SIG-M5 (cell line): Measurements from ENCODE around the gene TRIM72.
"Not testable (repeated sequence)": the region's sequence is repeated elsewhere in the genome, so short reads cannot be mapped to it uniquely, and the experiment has no call there.

ENCODE experiments used
- DNase-seq: peaks from one replicate; lab custom pipeline; 2025; lab: John Stamatoyannopoulos, UW

The TRIM72 gene

GRCh38 chr16:31256466-31256865, 42.5 kb downstream of the TRIM72 start:
- no peak for DNase-seq

DNA sequence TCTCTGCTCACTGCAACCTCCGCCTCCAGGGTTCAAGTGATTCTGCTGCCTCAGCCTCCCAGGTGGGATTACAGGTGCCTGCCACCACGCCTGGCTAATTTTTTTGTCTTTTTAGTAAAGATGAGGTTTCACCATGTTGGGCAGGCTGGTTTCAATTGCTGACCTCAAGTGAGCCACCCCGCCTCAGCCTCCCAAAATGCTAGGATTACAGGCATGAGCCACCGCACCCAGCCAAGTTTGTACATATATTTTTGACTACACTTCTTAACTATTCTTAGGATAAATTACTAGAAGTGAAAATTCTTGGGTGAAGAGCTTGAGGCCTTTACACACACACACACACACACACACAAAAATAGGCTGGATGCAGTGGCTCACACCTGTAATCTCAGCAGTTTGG, 44.4 kb downstream of the TRIM72 start:
- DNase-seq: no peak

GRCh38 chr16:31260136-31260931, 46.4 kb downstream of the TRIM72 start:
- no peak for DNase-seq

GRCh38 chr16:31262084-31262483, 48.2 kb downstream of the TRIM72 start:
- no peak for DNase-seq

DNA sequence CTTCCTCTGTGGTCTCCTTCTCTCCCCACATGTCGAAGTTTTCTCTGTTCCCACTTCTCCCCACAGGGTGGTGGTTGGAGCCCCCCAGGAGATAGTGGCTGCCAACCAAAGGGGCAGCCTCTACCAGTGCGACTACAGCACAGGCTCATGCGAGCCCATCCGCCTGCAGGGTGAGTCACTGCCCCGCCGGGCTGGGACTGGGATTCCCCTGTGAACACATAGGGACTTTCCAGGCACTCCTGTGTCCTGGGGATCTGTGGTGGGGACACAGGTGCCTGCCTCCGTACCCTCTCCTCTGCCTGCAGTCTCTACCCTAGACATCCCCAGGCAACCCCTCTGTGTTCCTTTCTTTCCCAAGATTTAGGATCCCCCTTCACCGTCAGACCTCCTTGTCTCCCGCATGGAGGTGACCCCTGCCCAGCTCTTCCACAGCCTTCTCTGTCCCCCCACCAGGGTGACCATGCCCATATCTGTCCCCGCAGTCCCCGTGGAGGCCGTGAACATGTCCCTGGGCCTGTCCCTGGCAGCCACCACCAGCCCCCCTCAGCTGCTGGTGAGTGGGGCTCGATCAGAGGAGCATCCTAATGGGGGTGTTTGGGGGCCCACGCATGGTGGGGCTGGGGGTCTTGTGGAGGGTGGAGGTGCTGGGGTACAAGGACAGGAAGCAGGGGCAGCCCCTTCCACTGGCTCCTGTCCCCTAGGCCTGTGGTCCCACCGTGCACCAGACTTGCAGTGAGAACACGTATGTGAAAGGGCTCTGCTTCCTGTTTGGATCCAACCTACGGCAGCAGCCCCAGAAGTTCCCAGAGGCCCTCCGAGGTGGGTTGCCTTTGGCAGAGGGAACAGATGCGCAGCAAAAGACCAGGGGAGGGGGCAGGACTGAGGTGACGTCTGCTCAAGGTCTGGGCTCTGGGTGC, 51.7 kb downstream of the TRIM72 start:
- DNase-seq: no peak

DNA sequence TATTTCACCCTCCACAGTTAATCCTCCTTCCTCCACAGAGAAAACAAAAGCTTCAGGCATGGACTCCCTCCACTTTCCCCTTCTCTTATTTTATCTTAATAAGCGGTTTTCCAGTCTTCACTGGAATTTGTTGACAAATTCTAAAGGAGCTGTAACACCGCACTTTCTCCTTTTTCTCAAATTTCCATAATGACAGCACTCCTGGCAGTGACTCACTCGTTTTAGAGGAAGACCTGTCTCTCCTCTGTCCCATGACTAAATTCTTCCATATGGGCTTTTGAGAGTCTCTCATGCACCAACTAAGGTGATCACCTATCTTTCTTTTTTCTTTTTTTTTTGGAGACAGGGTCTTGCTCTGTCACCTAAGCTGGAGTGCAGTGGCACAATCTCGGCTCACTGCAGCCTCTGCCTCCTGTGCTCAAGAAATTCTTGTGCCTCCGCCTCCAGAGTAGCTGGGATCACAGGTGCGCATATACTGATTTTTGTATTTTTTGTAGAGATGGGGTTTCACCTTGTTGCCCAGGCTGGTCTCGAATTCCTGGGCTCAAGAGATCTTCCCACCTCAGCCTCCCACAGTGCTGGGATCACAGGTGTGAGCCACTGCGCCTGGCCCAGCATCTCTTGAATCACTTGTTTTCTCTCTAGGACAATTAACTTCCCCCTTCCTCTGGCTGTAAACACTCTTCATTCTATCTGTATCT, 53.6 kb downstream of the TRIM72 start:
- DNase-seq: no peak

- no peak for DNase-seq
Observed at GRCh38 chr16:31268033-31268365, 54.1 kb downstream of the TRIM72 start.

GRCh38 chr16:31268891-31269290, 55.0 kb downstream of the TRIM72 start:
- DNase-seq: no peak

DNA sequence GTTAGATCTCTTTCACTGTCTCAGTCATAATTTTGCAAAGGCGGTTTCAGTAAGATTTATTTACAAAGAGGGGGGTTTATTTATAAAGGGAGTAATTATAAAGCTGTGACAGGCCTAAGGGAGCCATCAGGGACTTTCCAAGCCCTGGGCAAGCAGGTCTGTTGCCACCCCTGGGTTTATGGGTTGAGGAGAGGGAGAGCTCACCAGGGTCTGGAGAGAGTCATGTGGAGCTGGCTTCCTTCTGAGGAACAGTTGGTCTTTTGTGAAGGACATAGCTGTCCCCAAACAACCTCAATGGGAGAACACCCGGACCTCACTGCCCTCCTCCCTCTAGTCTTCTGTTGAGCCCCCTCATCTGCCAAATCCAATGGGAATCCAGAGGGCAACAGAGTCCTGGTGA, 55.6 kb downstream of the TRIM72 start:
- no peak for DNase-seq

- not testable (repeated sequence) for DNase-seq
Observed at GRCh38 chr16:31269973-31270372, 56.1 kb downstream of the TRIM72 start.

- DNase-seq: no peak
Observed at GRCh38 chr16:31270795-31271194, 56.9 kb downstream of the TRIM72 start.

GRCh38 chr16:31271621-31272190, 57.8 kb downstream of the TRIM72 start:
- DNase-seq: no peak

- DNase-seq: no peak
Observed at GRCh38 chr16:31273187-31273586, 59.3 kb downstream of the TRIM72 start.

DNA sequence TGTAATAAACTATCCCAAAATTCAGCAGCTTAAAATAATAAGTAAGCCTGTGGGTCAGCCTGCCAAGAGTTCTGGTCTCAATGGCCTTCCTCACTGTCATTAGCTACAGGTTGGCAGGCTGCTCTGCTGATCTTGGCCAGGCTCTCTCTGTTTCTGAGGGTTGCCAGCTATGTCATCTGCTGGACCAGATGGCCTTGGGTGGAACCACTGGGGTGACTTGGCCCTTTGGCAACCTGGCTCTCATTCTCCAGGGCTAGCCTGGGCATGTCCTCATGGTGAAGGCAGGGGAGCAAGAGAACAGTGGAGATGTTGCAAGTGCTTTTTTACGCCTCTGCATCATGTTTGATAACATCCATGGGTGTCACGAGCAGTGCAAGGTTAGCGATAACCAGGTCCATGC, 59.8 kb downstream of the TRIM72 start:
- DNase-seq: no peak

DNA sequence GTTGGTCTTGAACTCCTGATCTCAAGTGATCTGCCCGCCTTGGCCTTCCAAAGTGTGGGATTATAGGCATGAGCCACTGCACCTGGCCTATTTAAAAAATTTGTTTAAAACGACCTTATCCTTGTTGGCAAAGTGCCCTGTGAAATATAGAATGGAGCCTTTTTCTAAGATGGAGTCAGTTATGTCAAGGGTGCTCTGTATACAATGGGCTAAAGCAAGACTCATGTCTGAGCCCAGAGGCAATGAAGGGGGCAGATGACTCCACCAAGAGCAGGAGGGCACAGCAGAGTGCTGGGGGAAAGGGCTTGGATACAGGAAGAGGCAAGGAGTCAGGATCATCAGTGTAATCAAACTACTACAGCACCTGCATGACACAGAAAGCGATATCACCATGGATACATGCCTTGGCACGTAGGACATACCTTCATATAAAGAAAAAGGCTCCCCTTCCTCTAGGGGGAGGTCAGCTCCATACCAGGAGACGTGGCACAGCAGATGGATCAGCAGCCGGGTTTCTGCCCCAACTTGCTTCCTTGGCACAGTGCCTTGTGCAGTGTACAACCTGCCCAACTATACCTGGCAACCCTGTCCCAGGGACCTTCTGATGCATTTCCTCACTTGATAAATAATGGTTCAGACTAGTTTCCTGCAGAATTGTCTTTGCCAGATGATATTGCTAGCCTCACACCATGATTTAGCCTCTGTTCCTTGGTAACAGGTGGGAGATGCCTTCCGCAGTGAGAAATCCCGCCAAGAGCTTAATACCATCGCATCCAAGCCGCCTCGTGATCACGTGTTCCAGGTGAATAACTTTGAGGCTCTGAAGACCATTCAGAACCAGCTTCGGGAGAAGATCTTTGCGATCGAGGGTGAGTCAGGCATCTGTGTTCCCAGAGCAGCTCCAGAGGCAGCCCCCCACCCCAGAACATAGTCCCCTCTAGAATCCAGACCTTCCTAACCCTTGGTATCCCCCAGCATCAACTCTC, 61.2 kb downstream of the TRIM72 start:
- DNase-seq: no peak

GRCh38 chr16:31276600-31276999, 62.7 kb downstream of the TRIM72 start:
- no peak for DNase-seq

GRCh38 chr16:31277659-31278260, 63.8 kb downstream of the TRIM72 start:
- no peak for DNase-seq

DNA sequence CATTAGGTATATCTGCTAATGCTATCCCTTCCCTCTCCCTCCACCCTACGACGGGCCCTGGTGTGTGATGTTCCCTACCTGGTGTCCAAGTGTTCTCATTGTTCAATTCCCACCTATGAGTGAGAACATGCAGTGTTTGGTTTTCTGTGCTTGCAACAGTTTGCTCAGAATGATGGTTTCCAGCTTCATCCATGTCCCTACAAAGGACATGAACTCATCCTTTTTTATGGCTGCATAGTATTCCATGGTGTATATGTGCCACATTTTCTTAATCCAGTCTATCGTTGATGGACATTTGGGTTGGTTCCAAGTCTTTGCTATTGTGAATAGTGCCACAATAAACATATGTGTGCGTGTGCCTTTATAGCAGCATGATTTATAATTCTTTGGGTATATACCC, 64.9 kb downstream of the TRIM72 start:
- not testable (repeated sequence) for DNase-seq
